ENCODE data around the gene SUGCT. TPM values are rescaled to one million over a fixed set of nuclear protein-coding genes. Genes with fewer than 3 reads are reported as not detected.

Gene SUGCT
- total and polyA plus RNA-seq, 2 of the 8 experiments (the other 6 are each of a cell fraction or from before 2014, with no cell fraction given) = 2.8 to 5.4 TPM

DNA sequence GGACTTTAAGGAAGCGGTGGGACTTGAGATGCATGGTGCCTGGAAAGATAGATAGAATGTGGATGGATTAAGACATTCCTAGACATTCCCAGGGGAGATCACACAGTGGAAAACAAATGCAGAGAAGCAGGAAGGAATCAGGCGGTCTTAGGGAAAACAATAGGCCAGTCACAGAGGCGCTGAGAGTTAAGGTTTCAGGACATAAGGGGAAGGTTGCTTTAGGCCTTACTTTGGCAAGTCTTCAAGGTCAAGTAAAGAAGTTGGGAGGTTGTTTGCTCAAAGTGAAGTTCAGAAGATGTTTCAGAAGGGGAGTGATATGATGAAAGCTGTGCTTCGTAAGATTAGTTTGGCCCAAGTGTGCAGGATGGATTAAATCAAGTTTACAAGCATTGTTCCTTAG, 109.4 kb downstream of the SUGCT start:
- Histone ChIP-seq H3K9me3 (ENCODE audit: insufficient read depth in 2 of 2, low read depth in 1 of 2, low read length in 1 of 2) (no peaks in the 10 kb centered on the region), H3K14ac (ENCODE audit: insufficient read length) (no peak overlapping the region), H3K56ac (replicated peaks; ENCODE audit: insufficient read length, low read depth, low read length) (no peak overlapping the region), H3K4ac (replicated peaks; ENCODE audit: insufficient read length, low read depth, low read length) (no peak overlapping the region), H2BK12ac (ENCODE audit: low read depth, low read length) (no peak overlapping the region), H4K91ac (replicated peaks; ENCODE audit: insufficient read length, low read length) (no peak overlapping the region), H3K79me2 (ENCODE audit: control insufficient read depth in 1 of 2, insufficient read depth in 2 of 2, low read length in 2 of 2) (no peaks in the 10 kb centered on the region), H2BK20ac (ENCODE audit: low read length) (no peak overlapping the region), H3K36me3 (ENCODE audit: control insufficient read depth in 2 of 4, insufficient read depth in 4 of 4, low read length in 3 of 4) (no peaks in the 10 kb centered on the region), H3K9ac (replicated peaks in 1 of 4; ENCODE audit: extremely low read depth in 1 of 4, low read depth in 3 of 4, low read length in 3 of 4) (no peak overlapping the region), H4K5ac (ENCODE audit: insufficient read length, low read depth, low read length) (no peak overlapping the region), H2BK15ac (ENCODE audit: low read length) (no peak overlapping the region), H3K4me1 (replicated peaks in 1 of 4; ENCODE audit: control insufficient read depth in 3 of 4, insufficient read depth in 4 of 4, low read length in 3 of 4) (no peaks in the 10 kb centered on the region), H3K27ac (ENCODE audit: low read depth, low read length) (no peak overlapping the region), H2BK5ac (ENCODE audit: low read depth, low read length) (no peak overlapping the region), H4K20me1 (replicated peaks in 1 of 2; ENCODE audit: control insufficient read depth in 1 of 2, insufficient read depth in 2 of 2, low read length in 2 of 2) (no peaks in the 10 kb centered on the region), H3K23me2 (ENCODE audit: low read depth, low read length) (no peaks in the 10 kb centered on the region; the same call in 1 of the 2 replicates), H4K8ac (ENCODE audit: extremely low read depth, insufficient read depth, low read length) (no peak overlapping the region), H3K79me1 (ENCODE audit: low read depth, low read length) (no peaks in the 10 kb centered on the region), H3K4me3 (ENCODE audit: extremely low read depth in 1 of 4, insufficient read depth in 2 of 4, low read depth in 3 of 4, low read length in 4 of 4) (no peak overlapping the region), H2BK120ac (replicated peaks; ENCODE audit: low read depth, low read length) (no peak overlapping the region), H3K18ac (ENCODE audit: extremely low read depth, low read length) (no peak overlapping the region), H2AK5ac (ENCODE audit: low read depth, low read length) (no peak overlapping the region), H3K23ac (ENCODE audit: insufficient read length) (no peak overlapping the region), H2AFZ (ENCODE audit: low read length) (no peak overlapping the region; the same call in 1 of the 2 replicates), H3K27me3 (replicated peaks in 1 of 4; ENCODE audit: control insufficient read depth in 3 of 4, extremely low read depth in 1 of 4, insufficient read depth in 3 of 4, low read length in 3 of 4) (no peaks in the 10 kb centered on the region), H3K4me2 (ENCODE audit: insufficient read depth in 1 of 2, low read depth in 2 of 2, low read length in 2 of 2) (no peak overlapping the region)
- 0 out of 2 replicates have a peak, but pooled peaks have one; percentile 7 for TF ChIP-seq TEAD4 (IDR thresholded peaks at IDR 0.05; ENCODE audit: low read depth, low read length)
- no peak for TF ChIP-seq EP300 (IDR thresholded peaks at IDR 0.05; ENCODE audit: borderline replicate concordance in 1 of 2, low read depth in 2 of 2, low read length in 2 of 2)
- ChIA-PET POLR2A (ENCODE audit: partially characterized antibody) (no interaction called here), CTCF (ENCODE audit: partially characterized antibody) (no interaction called here)
- FAIRE-seq (no peak), DNase-seq (ENCODE audit: low read depth in 1 of 2, low spot score in 2 of 2) (no peak)
- WGBS, 2 experiments (ENCODE audit: extremely low coverage in 1 of 2, insufficient coverage in 1 of 2, insufficient read length in 1 of 2, insufficient replicate concordance in 2 of 2, low coverage in 1 of 2, low lambda C conversion rate in 2 of 2, missing lambda C conversion rate in 1 of 2) = 78% methylated on average over 4 of the region's 4 CpGs; no CpG with 5 or more reads in 1 of the 2 experiments
